PC-9 (cell line): ENCODE data around the gene MGAT1. TPM values are rescaled to one million over a fixed set of nuclear protein-coding genes. Genes with fewer than 3 reads are reported as not detected.

Experiments used
- BruUV-seq: library from RNA; stranded (reverse); fragments of 400-500 nt; replicated peaks from 2 replicates; lab custom pipeline; 2021; lab: Mats Ljungman, UMichigan
- CTCF ChIA-PET: fragments of 300-600 bp; sonication (Branson Sonifier 250); formaldehyde crosslinking; loops from one replicate; lab custom pipeline; 2022; ENCODE audit warnings: antibody characterized with exemption; lab: Charles Lee
- POLR2A ChIA-PET: fragments of 300-600 bp; sonication (Branson Sonifier 250); formaldehyde crosslinking; loops from one replicate; lab custom pipeline; 2022; ENCODE audit warnings: antibody characterized with exemption; ENCODE audit not compliant: unreplicated experiment; lab: Charles Lee
- DNase-seq, 2 experiments: peaks; one replicate each; pipeline versions ENCODE4 v3.0.0 to v3.0.0-alpha.2; 2015 to 2022; ENCODE audit warnings: mixed read lengths in 1 of 2
- H2AFZ ChIP-seq: fragments of 200-600 bp; sonication (generic); 2 replicates; pipeline ENCODE4 v1.8.1; 2017; ENCODE audit warnings: antibody characterized with exemption
- H3F3A ChIP-seq: fragments of 200-600 bp; sonication (generic); 2 replicates; pipeline ENCODE4 v1.8.1; 2017; ENCODE audit warnings: antibody characterized with exemption, mild to moderate bottlenecking, low read depth; ENCODE audit not compliant: insufficient read depth
- H3K27ac ChIP-seq: fragments of 200-600 bp; sonication (generic); 2 replicates; pipeline ENCODE4 v1.6.1; 2016; ENCODE audit warnings: mixed run types
- H3K27me3 ChIP-seq: fragments of 200-600 bp; sonication (generic); 2 replicates; pipeline ENCODE4 v1.6.1; 2016; ENCODE audit warnings: low read depth, mixed run types; ENCODE audit not compliant: insufficient read depth
- H3K36me3 ChIP-seq: fragments of 200-600 bp; sonication (generic); 2 replicates; pipeline ENCODE4 v1.6.1; 2016; ENCODE audit warnings: low read depth, mixed run types
- H3K4me1 ChIP-seq: fragments of 200-600 bp; sonication (generic); replicated peaks from 2 replicates; pipeline ENCODE4 v1.6.1; 2016; ENCODE audit warnings: mixed run types; ENCODE audit not compliant: insufficient read depth
- H3K4me2 ChIP-seq: fragments of 200-600 bp; sonication (generic); 2 replicates; pipeline ENCODE4 v1.6.1; 2017; ENCODE audit warnings: mixed run types
- H3K4me3 ChIP-seq: fragments of 200-600 bp; sonication (generic); 2 replicates; pipeline ENCODE4 v1.6.1; 2016; ENCODE audit warnings: mixed run types
- H3K79me2 ChIP-seq: fragments of 200-600 bp; sonication (generic); 2 replicates; pipeline ENCODE4 v1.6.1; 2017; ENCODE audit warnings: low read depth, mixed run types
- H3K9me2 ChIP-seq: fragments of 200-600 bp; sonication (generic); 2 replicates; pipeline ENCODE4 v1.8.1; 2017; ENCODE audit warnings: mild to moderate bottlenecking; ENCODE audit not compliant: insufficient read depth
- H3K9me3 ChIP-seq: fragments of 200-600 bp; sonication (generic); 2 replicates; pipeline ENCODE4 v1.8.1; 2016; ENCODE audit warnings: low read depth; ENCODE audit not compliant: insufficient read depth
- H4K20me1 ChIP-seq: fragments of 200-600 bp; sonication (generic); 2 replicates; pipeline ENCODE4 v1.8.1; 2017; ENCODE audit not compliant: insufficient read depth
- EZH2 ChIP-seq: fragments of 200-600 bp; sonication (generic); IDR thresholded peaks from 2 replicates; pipeline ENCODE4 v1.8.0; 2017; ENCODE audit warnings: antibody characterized with exemption, low read depth
- intact Hi-C: fragments of 100-400 bp; cut with micrococcal nuclease; formaldehyde crosslinking; loops from one replicate; pipeline ENCODE4 v1.10.0; 2022; ENCODE audit not compliant: unreplicated experiment
- total RNA-seq: library from RNA; stranded (reverse); gene quantifications from 2 replicates; pipeline ENCODE4 v1.2.3, GENCODE V29; 2021
- TF ChIP-seq, protein P1 (sequence below): fragments of 200-600 bp; sonication (generic); conservative IDR thresholded peaks from 2 replicates; pipeline ENCODE4 v1.6.1; 2017; ENCODE audit warnings: mixed run types, antibody characterized with exemption, mild to moderate bottlenecking, moderate library complexity

Gene MGAT1
- total RNA-seq, 1 experiment from 2014 or later = 103 TPM

DNA sequence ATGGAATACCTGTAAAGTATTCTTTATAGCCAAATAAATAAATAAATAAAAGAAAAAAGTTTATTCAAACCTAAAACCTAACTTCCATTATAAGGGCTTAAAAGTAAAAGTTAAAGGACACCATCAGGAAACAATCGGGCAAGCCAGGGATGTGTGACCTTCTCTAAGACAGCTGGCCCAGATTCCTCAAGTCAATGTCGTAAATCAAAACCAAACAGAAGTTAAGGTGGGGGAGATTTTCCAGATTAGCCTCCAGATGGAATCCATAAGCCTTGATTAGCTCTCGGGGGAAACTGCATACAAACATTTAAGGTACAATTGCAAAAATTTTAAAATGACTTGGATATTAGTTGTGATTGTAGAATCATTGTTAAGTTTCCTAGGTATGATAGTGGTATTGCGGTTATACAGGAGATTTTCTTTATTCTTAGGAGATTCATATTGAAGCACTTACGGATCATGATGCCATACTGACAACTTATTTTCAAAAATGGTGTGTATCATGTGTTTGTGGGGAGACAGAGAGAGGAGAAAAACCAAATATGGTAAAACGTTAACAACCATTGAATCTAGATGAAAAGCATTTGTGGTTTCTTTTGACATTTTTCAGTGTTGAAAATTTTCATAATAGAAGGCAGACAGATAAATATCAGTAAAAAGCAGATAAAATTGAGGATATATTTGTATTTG is 21.5 kb upstream of the MGAT1 start:
- Histone ChIP-seq H3K9me2 (no peaks in the 10 kb centered on the region), H3K27ac (no peak overlapping the region), H2AFZ (no peak overlapping the region), H3K79me2 (no peaks in the 10 kb centered on the region), H3K27me3 (no peaks in the 10 kb centered on the region), H4K20me1 (no peaks in the 10 kb centered on the region), H3K4me3 (no peak overlapping the region), H3K4me2 (no peak overlapping the region), H3F3A (peaks cover 10% of the 10 kb centered on the region; the same call in 1 of the 2 replicates), H3K36me3 (no peaks in the 10 kb centered on the region), H3K4me1 (0 out of 2 replicates have a peak, but pooled peaks cover 5% of the 10 kb centered on the region), H3K9me3 (no peaks in the 10 kb centered on the region)
- no TSS peak for BruUV-seq
- POLR2A ChIA-PET = interaction anchor here (0.5 to 0.7 kb wide), 2 partner anchors 309 to 312 kb away, joined by 3 to 5 read pairs; no protein-coding TSS in a partner anchor
- TF ChIP-seq EZH2 = no peak
- TF ChIP-seq, protein P1, sequence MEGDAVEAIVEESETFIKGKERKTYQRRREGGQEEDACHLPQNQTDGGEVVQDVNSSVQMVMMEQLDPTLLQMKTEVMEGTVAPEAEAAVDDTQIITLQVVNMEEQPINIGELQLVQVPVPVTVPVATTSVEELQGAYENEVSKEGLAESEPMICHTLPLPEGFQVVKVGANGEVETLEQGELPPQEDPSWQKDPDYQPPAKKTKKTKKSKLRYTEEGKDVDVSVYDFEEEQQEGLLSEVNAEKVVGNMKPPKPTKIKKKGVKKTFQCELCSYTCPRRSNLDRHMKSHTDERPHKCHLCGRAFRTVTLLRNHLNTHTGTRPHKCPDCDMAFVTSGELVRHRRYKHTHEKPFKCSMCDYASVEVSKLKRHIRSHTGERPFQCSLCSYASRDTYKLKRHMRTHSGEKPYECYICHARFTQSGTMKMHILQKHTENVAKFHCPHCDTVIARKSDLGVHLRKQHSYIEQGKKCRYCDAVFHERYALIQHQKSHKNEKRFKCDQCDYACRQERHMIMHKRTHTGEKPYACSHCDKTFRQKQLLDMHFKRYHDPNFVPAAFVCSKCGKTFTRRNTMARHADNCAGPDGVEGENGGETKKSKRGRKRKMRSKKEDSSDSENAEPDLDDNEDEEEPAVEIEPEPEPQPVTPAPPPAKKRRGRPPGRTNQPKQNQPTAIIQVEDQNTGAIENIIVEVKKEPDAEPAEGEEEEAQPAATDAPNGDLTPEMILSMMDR = no peak
- DNase-seq = no peak
- CTCF ChIA-PET = no interaction called here
- intact Hi-C loops = no loop called here

DNA sequence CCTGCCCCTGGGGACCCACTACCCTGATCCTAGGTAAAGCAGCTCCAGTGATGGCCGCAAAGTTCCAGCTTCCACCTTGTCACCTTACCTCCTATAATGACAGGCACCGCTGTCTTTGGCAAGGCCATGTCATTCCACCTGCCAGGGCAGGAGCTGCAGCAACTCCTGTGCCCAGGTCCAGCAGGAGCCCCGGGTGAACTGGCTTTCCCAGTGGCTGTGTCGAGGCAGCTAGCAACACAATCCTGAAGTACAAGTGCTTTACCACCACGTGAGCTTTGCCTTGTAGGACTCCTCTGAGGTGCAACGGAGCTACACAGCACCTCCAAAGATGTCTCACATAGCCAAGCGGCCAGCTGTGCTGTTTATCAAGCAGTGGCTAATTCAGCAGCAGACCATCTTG is 20.7 kb upstream of the MGAT1 start:
- no peak for DNase-seq
- Histone ChIP-seq H3K27ac (no peak overlapping the region), H4K20me1 (no peaks in the 10 kb centered on the region), H3K9me3 (no peaks in the 10 kb centered on the region), H3K79me2 (no peaks in the 10 kb centered on the region), H3K36me3 (no peaks in the 10 kb centered on the region), H2AFZ (no peak overlapping the region), H3K4me2 (no peak overlapping the region), H3F3A (peaks cover 10% of the 10 kb centered on the region; the same call in 1 of the 2 replicates), H3K4me3 (no peak overlapping the region), H3K9me2 (no peaks in the 10 kb centered on the region), H3K4me1 (0 out of 2 replicates have a peak, but pooled peaks cover 5% of the 10 kb centered on the region), H3K27me3 (no peaks in the 10 kb centered on the region)
- BruUV-seq = no TSS peak
- ChIA-PET CTCF (no interaction called here), POLR2A (interaction anchor here (0.5 kb wide), 1 partner anchor 310 kb away, joined by 3 read pairs; no protein-coding TSS in a partner anchor)
- TF ChIP-seq, protein P1 = no peak
- TF ChIP-seq EZH2 = no peak
- intact Hi-C loops = no loop called here

DNA sequence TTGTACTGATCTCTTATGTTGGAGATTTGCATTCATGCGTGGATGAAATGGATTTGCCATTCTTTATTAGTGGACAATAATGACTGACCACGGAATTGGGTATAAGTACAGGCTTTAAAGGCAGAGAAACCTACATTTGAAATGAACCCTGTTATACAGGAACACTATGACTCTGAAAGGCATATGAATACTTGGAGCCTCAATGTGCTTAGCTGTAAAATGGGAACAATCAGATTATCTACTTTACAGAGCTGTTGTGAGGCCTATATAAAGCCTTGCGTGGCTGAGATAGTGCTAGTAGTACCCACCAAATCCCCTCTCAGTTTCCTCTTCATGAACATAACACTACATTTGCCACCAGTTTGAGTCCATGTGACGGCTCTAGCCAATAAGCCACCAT is 18.9 kb upstream of the MGAT1 start:
- Histone ChIP-seq H3F3A (peaks cover 7% of the 10 kb centered on the region; the same call in 1 of the 2 replicates), H3K27me3 (no peaks in the 10 kb centered on the region), H3K9me2 (no peaks in the 10 kb centered on the region), H4K20me1 (no peaks in the 10 kb centered on the region), H2AFZ (no peak overlapping the region), H3K79me2 (no peaks in the 10 kb centered on the region), H3K4me3 (no peak overlapping the region), H3K9me3 (no peaks in the 10 kb centered on the region), H3K4me1 (0 out of 2 replicates have a peak, but pooled peaks cover 5% of the 10 kb centered on the region), H3K27ac (no peak overlapping the region), H3K36me3 (no peaks in the 10 kb centered on the region), H3K4me2 (no peak overlapping the region)
- TF ChIP-seq EZH2 = no peak
- TF ChIP-seq, protein P1 = no peak
- intact Hi-C loops = no loop called here
- BruUV-seq = no TSS peak
- POLR2A ChIA-PET = interaction anchor here (0.7 kb wide), 1 partner anchor 724 kb away, joined by 3 read pairs; no protein-coding TSS in a partner anchor
- DNase-seq = no peak
- CTCF ChIA-PET = no interaction called here
